ENCODE measurements around the gene IL1RN.

The IL1RN gene

GRCh38 chr2:113157118-113157896 is 29.9 kb downstream of the IL1RN start:
- peak; percentile 40 for DNase-seq (ENCODE audit: low spot score)

GRCh38 chr2:113157897-113158753 is 30.7 kb downstream of the IL1RN start:
- DNase-seq (ENCODE audit: low spot score) = no peak

GRCh38 chr2:113158884-113159553 is 31.6 kb downstream of the IL1RN start:
- no peak for DNase-seq (ENCODE audit: low spot score)

GRCh38 chr2:113160248-113160647 is 32.9 kb downstream of the IL1RN start:
- DNase-seq (ENCODE audit: low spot score) = no peak

- DNase-seq (ENCODE audit: low spot score) = no peak
Observed at GRCh38 chr2:113160962-113161361, 33.6 kb downstream of the IL1RN start.

- no peak for DNase-seq (ENCODE audit: low spot score)
Observed at GRCh38 chr2:113162173-113162572, 34.8 kb downstream of the IL1RN start.

GRCh38 chr2:113162869-113163268 is 35.5 kb downstream of the IL1RN start:
- no peak for DNase-seq (ENCODE audit: low spot score)

- no peak for DNase-seq (ENCODE audit: low spot score)
Observed at GRCh38 chr2:113164215-113164929, 37.0 kb downstream of the IL1RN start.

GRCh38 chr2:113164930-113165585 is 37.7 kb downstream of the IL1RN start:
- no peak for DNase-seq (ENCODE audit: low spot score)

GRCh38 chr2:113166187-113166645 is 38.8 kb downstream of the IL1RN start:
- no peak for DNase-seq (ENCODE audit: low spot score)

- DNase-seq (ENCODE audit: low spot score) = peak; percentile 87
Observed at GRCh38 chr2:113167115-113167932, 39.9 kb downstream of the IL1RN start.

GRCh38 chr2:113167962-113168340 is 40.6 kb downstream of the IL1RN start:
- DNase-seq (ENCODE audit: low spot score) = no peak

GRCh38 chr2:113169002-113169530 is 41.7 kb downstream of the IL1RN start:
- DNase-seq (ENCODE audit: low spot score) = no peak

GRCh38 chr2:113169586-113169985 is 42.2 kb downstream of the IL1RN start:
- no peak for DNase-seq (ENCODE audit: low spot score)

- no peak for DNase-seq (ENCODE audit: low spot score)
Observed at GRCh38 chr2:113171334-113172075, 44.1 kb downstream of the IL1RN start.

GRCh38 chr2:113172721-113173541 is 45.5 kb downstream of the IL1RN start:
- no peak for DNase-seq (ENCODE audit: low spot score)

GRCh38 chr2:113173542-113174375 is 46.4 kb downstream of the IL1RN start, which contains the start of gene PSD4:
Gene PSD4, plus strand, starts transcription at chr2:113173971. Its CDS starts 8,486 bp downstream, at chr2:113182457.
- DNase-seq (ENCODE audit: low spot score) = peak; percentile 76

- no peak for DNase-seq (ENCODE audit: low spot score)
Observed at GRCh38 chr2:113174376-113174750, 47.0 kb downstream of the IL1RN start.

Data from SW480 (cell line).